NT2/D1 (cell line): ENCODE results near the gene TAOK3.
"Not testable (repeated sequence)": the region's sequence is repeated elsewhere in the genome, so short reads cannot be mapped to it uniquely, and the experiment has no call there.

ENCODE experiments used
- SUZ12 ChIP-seq: IDR thresholded peaks from 2 replicates; pipeline ENCODE4 v1.6.1; 2011; ENCODE audit not compliant: insufficient read length, insufficient read depth; ENCODE audit errors: extremely low read depth
- YY1 ChIP-seq: IDR thresholded peaks from 2 replicates; pipeline ENCODE4 v1.6.1; 2011; ENCODE audit not compliant: insufficient read length, insufficient read depth
- ZNF274 ChIP-seq: IDR thresholded peaks from 2 replicates; pipeline ENCODE4 v1.6.1; 2011; ENCODE audit warnings: mild to moderate bottlenecking, low read depth, low read length

- TF ChIP-seq YY1, ZNF274, SUZ12: not testable (repeated sequence)
Measured at GRCh38 chr12:118278288-118278687, 94.4 kb downstream of the TAOK3 start.
